Measurements from ENCODE around the gene ZNF462. TPM values are rescaled to one million over a fixed set of nuclear protein-coding genes. Genes with fewer than 3 reads are reported as not detected.

The ZNF462 gene
- total and polyA plus RNA-seq, 2 of the 4 experiments (the other 2 are of a cell fraction) = 6.1 to 18.8 TPM

DNA sequence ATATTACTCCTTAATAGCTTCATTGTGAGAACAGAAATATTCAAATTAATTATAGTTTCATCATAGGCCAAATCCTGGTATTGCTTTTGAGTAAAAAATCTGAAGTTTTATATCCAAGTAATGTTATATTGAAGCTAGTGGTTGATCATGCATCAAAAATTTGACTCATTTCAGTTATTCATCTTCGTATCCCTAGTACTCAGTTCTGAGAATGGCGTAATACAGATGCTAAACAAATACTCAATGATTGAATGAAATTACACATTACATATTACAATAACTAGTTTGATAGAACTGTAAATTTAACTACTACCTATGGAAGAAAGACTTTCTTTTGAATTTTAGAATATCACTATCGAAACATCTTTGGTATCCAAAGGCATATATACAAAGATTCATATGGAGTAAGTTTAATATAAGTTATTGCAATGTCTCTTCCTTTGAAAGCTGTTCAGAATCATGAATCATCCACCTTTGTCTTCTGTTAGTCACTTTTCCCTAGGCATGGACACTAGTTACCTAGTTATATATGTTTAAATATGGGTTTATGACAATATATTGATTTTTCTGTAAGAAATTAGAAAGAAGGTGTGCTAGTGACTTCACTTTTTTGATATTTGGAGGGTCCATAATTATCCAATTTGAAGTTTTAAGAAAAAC, 5.0 kb upstream of the ZNF462 start:
- H3K79me1 ChIP-seq (ENCODE audit: low read depth in 1 of 2, low read length in 2 of 2) = 0 out of 4 replicates have a peak, but pooled peaks cover 0 to 4% of the 10 kb centered on the region in 2 experiments
- H3K36me3 ChIP-seq (ENCODE audit: control insufficient read depth, insufficient read depth, low read length) = no peaks in the 10 kb centered on the region
- no peaks in the 10 kb centered on the region for H3K4me1 ChIP-seq (ENCODE audit: control insufficient read depth, insufficient read depth, low read length)
- H2BK5ac ChIP-seq (ENCODE audit: low read depth, low read length, poor library complexity, severe bottlenecking) = no peak overlapping the region
- no peak overlapping the region for H3K4me3 ChIP-seq (ENCODE audit: insufficient read depth, low read depth, low read length)
- in situ Hi-C loops (cut with MboI; ENCODE audit: low sequenced_read_pairs) = no loop called here
- H3K23ac ChIP-seq (ENCODE audit: low read depth, low read length) = no peak overlapping the region
- no TSS peak for BruUV-seq (replicated peaks)
- intact Hi-C loops (cut with micrococcal nuclease) = no loop called here
- H3K9me3 ChIP-seq (ENCODE audit: control insufficient read depth, insufficient read depth, low read length) = peaks cover 2% of the 10 kb centered on the region; the same call in 1 of the 2 replicates
- H2BK120ac ChIP-seq (ENCODE audit: low read depth, low read length) = no peak overlapping the region
- H4K20me1 ChIP-seq (ENCODE audit: insufficient read depth, low read length) = no peaks in the 10 kb centered on the region
- no peak overlapping the region for H3K56ac ChIP-seq (ENCODE audit: extremely low read depth, insufficient read depth, low read length)
- H2AK5ac ChIP-seq (ENCODE audit: low read depth, low read length) = no peak overlapping the region
- H3K9ac ChIP-seq (ENCODE audit: low read depth, low read length) = no peak overlapping the region
- no peak overlapping the region for H3K4ac ChIP-seq (ENCODE audit: low read depth, low read length)
- no peak overlapping the region for H3K18ac ChIP-seq (ENCODE audit: low read depth, low read length)
- H2AFZ ChIP-seq (replicated peaks; ENCODE audit: low read length, poor library complexity) = no peak overlapping the region
- H3K27me3 ChIP-seq (ENCODE audit: control insufficient read depth, insufficient read depth, low read length) = peaks cover 12% of the 10 kb centered on the region
- H2AK9ac ChIP-seq (replicated peaks; ENCODE audit: low read depth, low read length, poor library complexity) = no peak overlapping the region
- no peak overlapping the region for H2BK20ac ChIP-seq (ENCODE audit: low read depth, low read length)
- no CpG with 5 or more reads among the region's 3 CpGs for WGBS, 2 experiments (ENCODE audit: extremely low coverage in 2 of 2, insufficient read length in 1 of 2)
- H3K9me1 ChIP-seq (ENCODE audit: insufficient read depth, low read length) = no peaks in the 10 kb centered on the region
- ATAC-seq (ENCODE audit: low read depth) (no peak), DNase-seq (no peak)
- H3K4me2 ChIP-seq (ENCODE audit: low read depth, low read length) = no peak overlapping the region
- H4K91ac ChIP-seq (ENCODE audit: insufficient read depth, low read depth, low read length) = no peak overlapping the region
- POLR2A ChIA-PET (ENCODE audit: unreplicated experiment) = no interaction called here
- TF ChIP-seq, protein P1, sequence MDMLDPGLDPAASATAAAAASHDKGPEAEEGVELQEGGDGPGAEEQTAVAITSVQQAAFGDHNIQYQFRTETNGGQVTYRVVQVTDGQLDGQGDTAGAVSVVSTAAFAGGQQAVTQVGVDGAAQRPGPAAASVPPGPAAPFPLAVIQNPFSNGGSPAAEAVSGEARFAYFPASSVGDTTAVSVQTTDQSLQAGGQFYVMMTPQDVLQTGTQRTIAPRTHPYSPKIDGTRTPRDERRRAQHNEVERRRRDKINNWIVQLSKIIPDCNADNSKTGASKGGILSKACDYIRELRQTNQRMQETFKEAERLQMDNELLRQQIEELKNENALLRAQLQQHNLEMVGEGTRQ (IDR thresholded peaks at IDR 0.05; ENCODE audit: low read depth, low read length) = no peak
- TF ChIP-seq CEBPB (IDR thresholded peaks at IDR 0.05; ENCODE audit: low read depth, low read length) (no peak), RAD21 (IDR thresholded peaks at IDR 0.05; ENCODE audit: low read length) (no peak), MAZ (IDR thresholded peaks at IDR 0.05; ENCODE audit: borderline replicate concordance, low read depth, low read length) (no peak), NFE2L2 (IDR thresholded peaks at IDR 0.05; ENCODE audit: low read depth, low read length) (no peak), FOS (IDR thresholded peaks at IDR 0.05; ENCODE audit: low read depth, low read length) (no peak), RFX5 (IDR thresholded peaks at IDR 0.05; ENCODE audit: low read depth, low read length) (no peak), MXI1 (IDR thresholded peaks at IDR 0.05; ENCODE audit: borderline replicate concordance, low read depth, low read length) (no peak), BHLHE40 (IDR thresholded peaks at IDR 0.05; ENCODE audit: low read depth, low read length) (no peak), CHD1 (IDR thresholded peaks at IDR 0.05; ENCODE audit: low read depth, low read length) (no peak), MAFK (IDR thresholded peaks at IDR 0.05; ENCODE audit: low read depth, low read length) (no peak), RCOR1 (IDR thresholded peaks at IDR 0.05; ENCODE audit: insufficient replicate concordance, low read length) (no peak), SMC3 (IDR thresholded peaks at IDR 0.05; ENCODE audit: low read depth, low read length) (no peak), POLR2A (IDR thresholded peaks at IDR 0.05; ENCODE audit: low read depth, low read length) (no peak)
- TF ChIP-seq, protein P2, sequence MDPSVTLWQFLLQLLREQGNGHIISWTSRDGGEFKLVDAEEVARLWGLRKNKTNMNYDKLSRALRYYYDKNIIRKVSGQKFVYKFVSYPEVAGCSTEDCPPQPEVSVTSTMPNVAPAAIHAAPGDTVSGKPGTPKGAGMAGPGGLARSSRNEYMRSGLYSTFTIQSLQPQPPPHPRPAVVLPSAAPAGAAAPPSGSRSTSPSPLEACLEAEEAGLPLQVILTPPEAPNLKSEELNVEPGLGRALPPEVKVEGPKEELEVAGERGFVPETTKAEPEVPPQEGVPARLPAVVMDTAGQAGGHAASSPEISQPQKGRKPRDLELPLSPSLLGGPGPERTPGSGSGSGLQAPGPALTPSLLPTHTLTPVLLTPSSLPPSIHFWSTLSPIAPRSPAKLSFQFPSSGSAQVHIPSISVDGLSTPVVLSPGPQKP (IDR thresholded peaks at IDR 0.05; ENCODE audit: borderline replicate concordance, low read depth, low read length) = no peak
- TF ChIP-seq, protein P3, sequence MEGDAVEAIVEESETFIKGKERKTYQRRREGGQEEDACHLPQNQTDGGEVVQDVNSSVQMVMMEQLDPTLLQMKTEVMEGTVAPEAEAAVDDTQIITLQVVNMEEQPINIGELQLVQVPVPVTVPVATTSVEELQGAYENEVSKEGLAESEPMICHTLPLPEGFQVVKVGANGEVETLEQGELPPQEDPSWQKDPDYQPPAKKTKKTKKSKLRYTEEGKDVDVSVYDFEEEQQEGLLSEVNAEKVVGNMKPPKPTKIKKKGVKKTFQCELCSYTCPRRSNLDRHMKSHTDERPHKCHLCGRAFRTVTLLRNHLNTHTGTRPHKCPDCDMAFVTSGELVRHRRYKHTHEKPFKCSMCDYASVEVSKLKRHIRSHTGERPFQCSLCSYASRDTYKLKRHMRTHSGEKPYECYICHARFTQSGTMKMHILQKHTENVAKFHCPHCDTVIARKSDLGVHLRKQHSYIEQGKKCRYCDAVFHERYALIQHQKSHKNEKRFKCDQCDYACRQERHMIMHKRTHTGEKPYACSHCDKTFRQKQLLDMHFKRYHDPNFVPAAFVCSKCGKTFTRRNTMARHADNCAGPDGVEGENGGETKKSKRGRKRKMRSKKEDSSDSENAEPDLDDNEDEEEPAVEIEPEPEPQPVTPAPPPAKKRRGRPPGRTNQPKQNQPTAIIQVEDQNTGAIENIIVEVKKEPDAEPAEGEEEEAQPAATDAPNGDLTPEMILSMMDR (conservative IDR thresholded peaks at IDR 0.05; ENCODE audit: low read depth, low read length) = no peak
- no peak overlapping the region for H3K14ac ChIP-seq (replicated peaks; ENCODE audit: low read depth, low read length)
- no peak overlapping the region for H2BK15ac ChIP-seq (ENCODE audit: low read depth, low read length)
- dilution Hi-C loops (cut with HindIII; ENCODE audit: low sequenced_read_pairs, unreplicated experiment) = no loop called here
- CTCF ChIA-PET = interaction anchor here (0.7 kb wide), 1 partner anchor 82 kb away, joined by 4 read pairs; no protein-coding TSS in a partner anchor
- H4K8ac ChIP-seq (ENCODE audit: low read depth in 2 of 2, low read length in 2 of 2) = no peak overlapping the region
- H3K27ac ChIP-seq (ENCODE audit: insufficient read depth, low read length) = no peak overlapping the region
- no peak overlapping the region for H4K5ac ChIP-seq (ENCODE audit: low read depth, low read length)
